HepG2 (cell line): ENCODE measurements around the gene RASSF7. TPM values are rescaled to one million over a fixed set of nuclear protein-coding genes. Genes with fewer than 3 reads are reported as not detected.

Source experiments
- HDAC6 ChIP-seq: fragments of 200-600 bp; sonication (generic); IDR thresholded peaks from 2 replicates; pipeline ENCODE4 v1.7.0; 2017; ENCODE audit warnings: mild to moderate bottlenecking, antibody characterized with exemption, low read length, low read depth
- KDM4B ChIP-seq: sonication (generic); formaldehyde crosslinking; IDR thresholded peaks from 2 replicates; pipeline ENCODE4 v1.4.0; 2020; ENCODE audit warnings: missing genetic modification reagents
- PPARG ChIP-seq: conservative IDR thresholded peaks from 2 replicates; pipeline ENCODE4 v1.6.1; 2016; ENCODE audit warnings: missing biosample characterization, missing genetic modification reagents
- SIX4 ChIP-seq: sonication (generic); formaldehyde crosslinking; IDR thresholded peaks from 2 replicates; pipeline ENCODE4 v1.4.0; 2020; ENCODE audit warnings: missing genetic modification reagents
- ZBTB7B ChIP-seq: sonication (generic); formaldehyde crosslinking; IDR thresholded peaks from 2 replicates; pipeline ENCODE4 v1.4.0; 2020; ENCODE audit warnings: missing genetic modification reagents
- ZFYVE20 ChIP-seq: sonication (generic); formaldehyde crosslinking; IDR thresholded peaks from 2 replicates; pipeline ENCODE4 v1.8.0; 2023; ENCODE audit warnings: low read depth, mild to moderate bottlenecking, moderate library complexity, missing genetic modification reagents, borderline replicate concordance
- ZNF383 ChIP-seq: sonication (generic); formaldehyde crosslinking; IDR thresholded peaks from 2 replicates; pipeline ENCODE4 v1.4.0; 2020; ENCODE audit warnings: missing genetic modification reagents, mild to moderate bottlenecking, borderline replicate concordance
- ZNF558 ChIP-seq: sonication (generic); formaldehyde crosslinking; IDR thresholded peaks from 2 replicates; pipeline ENCODE4 v1.9.0; 2022; ENCODE audit warnings: mild to moderate bottlenecking, missing genetic modification reagents, borderline replicate concordance
- ZNF746 ChIP-seq: sonication (generic); formaldehyde crosslinking; IDR thresholded peaks from 2 replicates; pipeline ENCODE4 v1.8.0; 2022; ENCODE audit warnings: mild to moderate bottlenecking, missing genetic modification reagents
- ZNF773 ChIP-seq: sonication (generic); formaldehyde crosslinking; IDR thresholded peaks from 2 replicates; pipeline ENCODE4 v1.4.0; 2020; ENCODE audit warnings: missing genetic modification reagents, borderline replicate concordance
- polyA plus RNA-seq, 8 experiments: library from polyadenylated mRNA; depleted of rRNA in 3 of 8; stranded (reverse) in 7 of 8; unstranded in 1 of 8; fragments of >200 nt; fragmentation: Illumina TruSeq in 4 of 8; extraction: Trizol in 4 of 8; gene quantifications; 2 replicates each; pipeline versions ENCODE4 v1.2.1 to v1.2.3, GENCODE V29; 2011 to 2016; ENCODE audit warnings: low read depth in 4 of 8, missing spikeins in 1 of 8, mixed read lengths in 1 of 8; ENCODE audit not compliant: insufficient read depth in 1 of 8
- total RNA-seq, 5 experiments: library from RNA; depleted of rRNA; stranded (reverse); fragments of >200 nt; fragmentation: Illumina TruSeq; extraction: Trizol; gene quantifications; 2 replicates each; pipeline ENCODE4 v1.2.3, GENCODE V29; 2016; ENCODE audit warnings: low read depth in 1 of 5
- TF ChIP-seq, protein P1 (sequence below), 2 experiments: sonication (generic) in 1 of 2; formaldehyde crosslinking in 1 of 2; IDR thresholded peaks; 2 replicates each; pipeline versions ENCODE4 v1.6.1 to v1.9.0; 2014 to 2022; ENCODE audit warnings: antibody characterized with exemption in 1 of 2, borderline replicate concordance in 1 of 2, inconsistent platforms in 1 of 2, low read depth in 1 of 2, missing genetic modification reagents in 1 of 2
- TF ChIP-seq, protein P2 (sequence below): sonication (generic); formaldehyde crosslinking; IDR thresholded peaks from 2 replicates; pipeline ENCODE4 v1.8.1; 2023; ENCODE audit warnings: mild to moderate bottlenecking, missing genetic modification reagents, borderline replicate concordance
- TF ChIP-seq, protein P3 (sequence below): sonication (generic); formaldehyde crosslinking; IDR thresholded peaks from 2 replicates; pipeline ENCODE4 v1.5.1; 2020; ENCODE audit warnings: mild to moderate bottlenecking, moderate library complexity, missing genetic modification reagents
- TF ChIP-seq, protein P4 (sequence below): sonication (generic); formaldehyde crosslinking; IDR thresholded peaks from 2 replicates; pipeline ENCODE4 v1.4.0; 2020; ENCODE audit warnings: mild to moderate bottlenecking, missing genetic modification reagents
- TF ChIP-seq, protein P5 (sequence below): sonication (generic); formaldehyde crosslinking; IDR thresholded peaks from 2 replicates; pipeline ENCODE4 v1.5.0; 2020; ENCODE audit warnings: mild to moderate bottlenecking, missing genetic modification reagents, borderline replicate concordance

RASSF7 gene
- total and polyA plus RNA-seq, 2 of the 13 experiments (the other 11 are each of a cell fraction or from before 2014, with no cell fraction given) = 20.2 to 28.6 TPM

DNA sequence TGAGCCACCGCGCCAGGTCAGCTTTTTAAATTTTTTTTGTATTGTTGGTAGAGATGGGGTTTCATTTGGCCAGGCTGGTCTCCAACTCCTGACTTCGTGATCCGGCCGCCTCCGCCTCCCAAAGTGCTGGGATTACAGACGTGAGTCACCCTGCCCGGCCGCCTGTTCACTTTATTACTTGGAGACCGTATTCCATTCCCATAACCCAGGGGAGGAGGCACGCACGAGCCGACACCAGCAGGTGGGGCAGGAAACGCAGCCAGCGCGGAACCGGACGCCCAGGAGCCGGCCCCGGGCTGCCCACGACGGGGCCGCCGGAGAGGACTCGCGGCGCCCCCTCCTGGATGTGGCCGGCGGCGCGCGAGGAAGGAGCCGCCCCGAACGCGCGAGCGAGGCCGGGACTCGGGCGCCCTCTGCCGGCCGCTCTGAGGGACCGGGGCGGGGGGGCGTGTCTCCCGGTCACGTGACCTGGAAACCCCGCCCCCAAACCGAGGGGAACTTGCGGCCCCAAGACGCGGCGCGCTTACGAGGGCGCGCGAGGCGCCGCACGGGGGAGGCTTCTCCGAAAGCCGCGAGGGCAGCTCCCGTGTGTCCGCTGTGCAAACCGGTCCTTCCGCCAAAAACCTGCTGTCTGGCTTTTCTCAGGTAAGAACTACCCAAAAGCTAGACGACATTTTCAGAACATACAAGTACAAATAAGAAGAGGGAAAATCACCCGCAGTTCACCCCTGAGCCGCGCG is 42.1 kb upstream of the RASSF7 start (continued):
- TF ChIP-seq, protein P1, sequence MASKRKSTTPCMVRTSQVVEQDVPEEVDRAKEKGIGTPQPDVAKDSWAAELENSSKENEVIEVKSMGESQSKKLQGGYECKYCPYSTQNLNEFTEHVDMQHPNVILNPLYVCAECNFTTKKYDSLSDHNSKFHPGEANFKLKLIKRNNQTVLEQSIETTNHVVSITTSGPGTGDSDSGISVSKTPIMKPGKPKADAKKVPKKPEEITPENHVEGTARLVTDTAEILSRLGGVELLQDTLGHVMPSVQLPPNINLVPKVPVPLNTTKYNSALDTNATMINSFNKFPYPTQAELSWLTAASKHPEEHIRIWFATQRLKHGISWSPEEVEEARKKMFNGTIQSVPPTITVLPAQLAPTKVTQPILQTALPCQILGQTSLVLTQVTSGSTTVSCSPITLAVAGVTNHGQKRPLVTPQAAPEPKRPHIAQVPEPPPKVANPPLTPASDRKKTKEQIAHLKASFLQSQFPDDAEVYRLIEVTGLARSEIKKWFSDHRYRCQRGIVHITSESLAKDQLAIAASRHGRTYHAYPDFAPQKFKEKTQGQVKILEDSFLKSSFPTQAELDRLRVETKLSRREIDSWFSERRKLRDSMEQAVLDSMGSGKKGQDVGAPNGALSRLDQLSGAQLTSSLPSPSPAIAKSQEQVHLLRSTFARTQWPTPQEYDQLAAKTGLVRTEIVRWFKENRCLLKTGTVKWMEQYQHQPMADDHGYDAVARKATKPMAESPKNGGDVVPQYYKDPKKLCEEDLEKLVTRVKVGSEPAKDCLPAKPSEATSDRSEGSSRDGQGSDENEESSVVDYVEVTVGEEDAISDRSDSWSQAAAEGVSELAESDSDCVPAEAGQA (IDR thresholded peaks at IDR 0.05; ENCODE audit: low read depth) = no peak
- TF ChIP-seq, protein P1 (CRISPR knock-in tag; IDR thresholded peaks at IDR 0.05; ENCODE audit: borderline replicate concordance) = no peak
- TF ChIP-seq ZNF558 (CRISPR knock-in tag) (peak; percentile 59; the same call in 1 of the 2 replicates), HDAC6 (no peak), ZNF383 (no peak), ZNF746 (CRISPR knock-in tag) (no peak), PPARG (no peak; the same call in 1 of the 2 replicates), ZFYVE20 (CRISPR knock-in tag) (no peak), KDM4B (CRISPR knock-in tag) (no peak), ZNF773 (no peak), ZBTB7B (CRISPR knock-in tag) (no peak; the same call in 1 of the 2 replicates), SIX4 (CRISPR knock-in tag) (no peak)
- TF ChIP-seq, protein P2, sequence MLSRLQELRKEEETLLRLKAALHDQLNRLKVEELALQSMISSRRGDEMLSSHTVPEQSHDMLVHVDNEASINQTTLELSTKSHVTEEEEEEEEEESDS (CRISPR knock-in tag) = no peak
- TF ChIP-seq, protein P3, sequence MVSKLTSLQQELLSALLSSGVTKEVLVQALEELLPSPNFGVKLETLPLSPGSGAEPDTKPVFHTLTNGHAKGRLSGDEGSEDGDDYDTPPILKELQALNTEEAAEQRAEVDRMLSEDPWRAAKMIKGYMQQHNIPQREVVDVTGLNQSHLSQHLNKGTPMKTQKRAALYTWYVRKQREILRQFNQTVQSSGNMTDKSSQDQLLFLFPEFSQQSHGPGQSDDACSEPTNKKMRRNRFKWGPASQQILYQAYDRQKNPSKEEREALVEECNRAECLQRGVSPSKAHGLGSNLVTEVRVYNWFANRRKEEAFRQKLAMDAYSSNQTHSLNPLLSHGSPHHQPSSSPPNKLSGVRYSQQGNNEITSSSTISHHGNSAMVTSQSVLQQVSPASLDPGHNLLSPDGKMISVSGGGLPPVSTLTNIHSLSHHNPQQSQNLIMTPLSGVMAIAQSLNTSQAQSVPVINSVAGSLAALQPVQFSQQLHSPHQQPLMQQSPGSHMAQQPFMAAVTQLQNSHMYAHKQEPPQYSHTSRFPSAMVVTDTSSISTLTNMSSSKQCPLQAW (CRISPR knock-in tag) = no peak; the same call in 1 of the 2 replicates
- TF ChIP-seq, protein P4, sequence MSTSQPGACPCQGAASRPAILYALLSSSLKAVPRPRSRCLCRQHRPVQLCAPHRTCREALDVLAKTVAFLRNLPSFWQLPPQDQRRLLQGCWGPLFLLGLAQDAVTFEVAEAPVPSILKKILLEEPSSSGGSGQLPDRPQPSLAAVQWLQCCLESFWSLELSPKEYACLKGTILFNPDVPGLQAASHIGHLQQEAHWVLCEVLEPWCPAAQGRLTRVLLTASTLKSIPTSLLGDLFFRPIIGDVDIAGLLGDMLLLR (CRISPR knock-in tag) = peak; percentile 72; the same call in 1 of the 2 replicates
- TF ChIP-seq, protein P5, sequence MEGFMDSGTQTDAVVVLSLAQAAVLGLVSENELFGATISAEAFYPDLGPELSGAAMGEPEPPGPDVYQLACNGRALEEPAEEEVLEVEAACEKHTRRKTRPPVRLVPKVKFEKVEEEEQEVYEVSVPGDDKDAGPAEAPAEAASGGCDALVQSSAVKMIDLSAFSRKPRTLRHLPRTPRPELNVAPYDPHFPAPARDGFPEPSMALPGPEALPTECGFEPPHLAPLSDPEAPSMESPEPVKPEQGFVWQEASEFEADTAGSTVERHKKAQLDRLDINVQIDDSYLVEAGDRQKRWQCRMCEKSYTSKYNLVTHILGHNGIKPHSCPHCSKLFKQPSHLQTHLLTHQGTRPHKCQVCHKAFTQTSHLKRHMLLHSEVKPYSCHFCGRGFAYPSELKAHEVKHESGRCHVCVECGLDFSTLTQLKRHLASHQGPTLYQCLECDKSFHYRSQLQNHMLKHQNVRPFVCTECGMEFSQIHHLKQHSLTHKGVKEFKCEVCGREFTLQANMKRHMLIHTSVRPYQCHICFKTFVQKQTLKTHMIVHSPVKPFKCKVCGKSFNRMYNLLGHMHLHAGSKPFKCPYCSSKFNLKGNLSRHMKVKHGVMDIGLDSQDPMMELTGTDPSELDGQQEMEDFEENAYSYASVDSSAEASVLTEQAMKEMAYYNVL (CRISPR knock-in tag) = peak; percentile 77; the same call in 1 of the 2 replicates
